8988T (cell line): ENCODE data around the gene TTC3.
"Not testable (repeated sequence)": the region's sequence is repeated elsewhere in the genome, so short reads cannot be mapped to it uniquely, and the experiment has no call there.

ENCODE experiments used
- DNase-seq: peaks from one replicate; pipeline ENCODE4 v3.0.0; 2011

The TTC3 gene

DNA sequence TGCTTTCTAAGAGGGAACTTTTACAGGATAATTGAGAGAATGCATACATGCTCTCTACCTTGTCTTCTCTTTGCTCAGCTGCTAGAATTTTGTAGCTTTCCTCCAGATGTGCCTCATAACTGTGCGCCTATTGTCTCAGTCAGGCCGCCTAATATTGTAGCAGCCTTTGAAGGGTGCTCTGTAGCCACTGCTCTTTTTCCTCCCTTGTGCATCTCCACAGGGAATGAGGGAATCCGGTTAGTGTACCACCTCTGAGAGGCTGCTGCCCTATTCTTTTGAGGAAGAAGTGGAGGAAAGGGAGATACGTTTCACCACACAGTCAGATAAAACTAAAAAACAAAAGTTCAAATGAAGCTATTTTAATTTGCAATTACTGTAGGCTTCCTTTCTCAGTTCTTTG is 22.8 kb downstream of the TTC3 start:
- no peak for DNase-seq

DNA sequence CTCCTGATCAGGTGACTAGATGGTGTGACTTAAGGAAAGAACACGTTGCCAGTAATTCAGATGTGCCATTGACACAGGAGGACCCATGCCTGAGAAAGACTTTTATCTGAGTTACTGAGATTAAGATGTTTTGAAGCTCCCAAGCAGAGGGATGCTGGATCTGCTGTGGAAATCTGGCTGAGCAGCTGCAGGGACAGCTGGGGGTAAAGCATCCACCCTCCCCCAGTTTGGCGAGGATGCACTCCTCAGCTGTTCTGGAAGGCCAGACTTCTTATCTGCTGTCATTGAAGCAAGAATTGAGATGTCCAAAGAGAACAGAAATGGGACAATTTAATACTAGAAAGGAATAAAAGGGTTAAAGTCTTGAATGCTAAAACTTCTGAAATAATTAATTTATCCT is 25.7 kb downstream of the TTC3 start:
- no peak for DNase-seq

DNA sequence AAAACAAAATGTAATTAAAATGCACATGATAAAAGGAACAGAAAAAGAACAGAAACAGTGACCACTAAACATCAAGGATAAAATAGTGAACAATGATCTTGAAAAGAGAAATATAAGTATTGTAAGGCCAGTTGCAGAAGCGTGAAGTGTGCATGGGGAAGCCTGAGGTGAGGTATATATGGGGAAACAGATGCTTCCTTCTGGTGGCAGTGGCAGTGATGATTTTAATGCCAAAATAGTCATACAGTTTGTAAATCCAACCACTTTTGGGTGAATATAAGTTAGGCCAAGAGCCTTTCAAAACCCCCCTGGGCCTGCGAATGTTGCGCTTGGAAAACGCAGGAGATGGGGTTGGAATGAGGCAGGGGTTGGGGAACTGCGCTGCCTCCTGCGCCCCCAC is 27.3 kb downstream of the TTC3 start:
- no peak for DNase-seq

DNA sequence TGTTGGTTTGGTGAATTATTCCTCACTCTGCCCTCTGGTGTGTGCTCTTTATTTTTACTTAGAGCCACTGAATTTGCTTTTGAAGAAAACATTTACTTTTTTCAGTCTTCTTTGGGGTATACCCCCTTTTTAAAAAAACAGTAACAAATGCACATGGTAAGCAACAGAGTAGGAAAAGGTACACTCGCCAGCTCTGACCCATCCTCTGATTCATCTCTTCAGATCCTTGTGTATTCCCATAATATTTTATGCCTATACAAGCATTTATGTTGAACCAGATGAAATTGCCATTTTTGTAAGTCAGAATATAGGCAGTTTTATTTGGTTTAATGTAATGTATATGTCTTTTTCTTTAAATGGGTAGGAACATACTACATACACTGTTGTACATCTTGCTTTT is 28.3 kb downstream of the TTC3 start:
- no peak for DNase-seq

DNA sequence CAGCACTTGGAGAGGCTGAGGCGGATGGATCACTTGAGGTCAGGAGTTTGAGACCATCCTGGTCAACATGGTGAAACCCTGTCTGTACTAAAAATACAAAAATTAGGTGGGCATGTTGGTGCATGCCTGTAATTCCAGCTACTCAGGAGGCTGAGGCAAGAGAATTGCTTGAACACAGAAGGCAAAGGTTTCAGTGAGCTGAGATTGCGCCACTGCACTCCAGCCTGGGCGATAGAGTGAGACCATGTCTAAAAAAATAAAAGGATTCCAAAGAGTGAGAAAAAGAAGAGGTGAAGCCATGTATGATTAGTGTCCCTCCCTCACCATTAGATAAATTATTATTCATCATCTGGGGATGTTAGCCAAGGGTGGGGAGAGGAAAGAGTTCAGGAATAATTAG is 29.7 kb downstream of the TTC3 start:
- not testable (repeated sequence) for DNase-seq

DNA sequence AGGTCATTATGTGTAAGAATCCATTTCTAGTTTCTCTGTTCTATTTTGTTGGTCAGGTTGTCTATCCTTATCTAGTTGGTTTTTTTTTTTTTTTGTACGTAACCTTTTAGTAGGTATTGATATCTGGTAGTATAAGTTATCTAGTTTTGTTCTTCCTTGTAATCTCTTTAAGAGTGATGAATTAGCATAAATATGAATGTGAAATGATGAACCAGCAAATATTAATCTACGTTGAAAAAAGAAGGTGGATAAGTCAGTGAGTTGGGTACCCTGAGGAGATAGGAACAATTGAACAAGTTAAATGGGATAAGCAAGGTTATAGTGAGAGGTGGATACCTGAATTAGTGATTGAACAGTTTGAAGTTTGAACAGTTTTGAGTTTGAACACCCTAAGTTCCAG is 33.9 kb downstream of the TTC3 start:
- DNase-seq: no peak

DNA sequence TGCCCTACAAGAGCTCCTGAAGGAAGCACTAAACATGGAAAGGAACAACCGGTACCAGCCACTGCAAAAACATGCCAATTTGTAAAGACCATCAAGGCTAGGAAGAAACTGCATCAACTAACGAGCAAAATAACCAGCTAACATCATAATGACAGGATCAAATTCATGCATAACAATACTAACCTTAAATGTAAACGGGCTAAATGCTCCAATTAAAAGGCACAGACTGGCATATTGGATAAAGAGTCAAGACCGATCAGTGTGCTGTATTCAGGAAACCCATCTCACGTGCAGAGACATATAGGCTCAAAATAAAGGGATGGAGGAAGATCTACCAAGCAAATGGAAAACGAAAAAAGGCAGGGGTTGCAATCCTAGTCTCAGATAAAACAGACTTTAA is 38.0 kb downstream of the TTC3 start:
- DNase-seq: not testable (repeated sequence)

DNA sequence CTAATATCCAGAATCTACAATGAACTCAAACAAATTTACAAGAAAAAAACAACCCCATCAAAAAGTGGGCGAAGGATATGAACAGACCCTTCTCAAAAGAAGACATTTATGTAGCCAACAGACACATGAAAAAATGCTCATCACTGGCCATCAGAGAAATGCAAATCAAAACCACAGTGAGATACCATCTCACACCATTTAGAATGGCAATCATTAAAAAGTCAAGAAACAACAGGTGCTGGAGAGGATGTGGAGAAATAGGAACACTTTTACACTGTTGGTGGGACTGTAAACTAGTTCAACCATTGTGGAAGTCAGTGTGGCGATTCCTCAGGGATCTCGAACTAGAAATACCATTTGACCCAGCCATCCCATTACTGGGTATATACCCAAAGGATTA is 41.2 kb downstream of the TTC3 start:
- DNase-seq: not testable (repeated sequence)

DNA sequence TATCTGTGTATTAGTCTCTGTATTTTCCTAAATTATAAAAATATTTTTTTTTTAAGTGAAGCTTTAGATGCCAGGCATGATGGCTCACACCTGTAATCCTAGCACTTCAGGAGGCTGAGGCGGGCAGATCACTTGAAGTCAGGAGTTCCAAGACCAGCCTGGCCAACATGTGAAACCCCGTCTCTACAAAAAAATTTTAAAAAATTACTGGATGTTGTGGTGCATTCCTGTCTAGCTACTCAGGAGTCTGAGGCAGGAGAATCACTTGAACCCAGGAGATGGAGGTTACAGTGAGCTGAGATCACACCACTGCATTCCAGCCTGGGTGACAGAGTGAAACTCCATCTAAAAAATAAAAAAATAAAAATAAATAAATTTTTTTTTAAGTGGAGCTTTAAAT is 43.4 kb downstream of the TTC3 start:
- not testable (repeated sequence) for DNase-seq

DNA sequence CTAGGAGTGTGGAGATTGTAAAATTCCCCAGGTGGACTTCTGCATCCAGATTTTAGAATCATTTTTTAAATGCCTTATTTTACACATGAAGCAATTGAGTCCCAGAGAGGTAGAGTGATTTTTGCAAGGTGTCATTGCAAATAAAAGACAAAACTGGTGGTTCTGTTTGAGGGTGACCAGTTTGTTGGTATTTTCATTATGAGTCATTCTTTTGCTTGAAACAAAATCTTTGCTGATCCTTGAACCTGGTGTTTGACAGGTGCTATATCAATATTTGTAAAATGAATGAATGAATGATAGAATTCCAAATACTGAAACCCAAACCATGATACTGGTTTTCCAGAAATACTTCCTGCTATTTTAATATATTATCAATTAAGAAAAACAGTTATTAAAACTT is 44.1 kb downstream of the TTC3 start:
- DNase-seq: no peak

DNA sequence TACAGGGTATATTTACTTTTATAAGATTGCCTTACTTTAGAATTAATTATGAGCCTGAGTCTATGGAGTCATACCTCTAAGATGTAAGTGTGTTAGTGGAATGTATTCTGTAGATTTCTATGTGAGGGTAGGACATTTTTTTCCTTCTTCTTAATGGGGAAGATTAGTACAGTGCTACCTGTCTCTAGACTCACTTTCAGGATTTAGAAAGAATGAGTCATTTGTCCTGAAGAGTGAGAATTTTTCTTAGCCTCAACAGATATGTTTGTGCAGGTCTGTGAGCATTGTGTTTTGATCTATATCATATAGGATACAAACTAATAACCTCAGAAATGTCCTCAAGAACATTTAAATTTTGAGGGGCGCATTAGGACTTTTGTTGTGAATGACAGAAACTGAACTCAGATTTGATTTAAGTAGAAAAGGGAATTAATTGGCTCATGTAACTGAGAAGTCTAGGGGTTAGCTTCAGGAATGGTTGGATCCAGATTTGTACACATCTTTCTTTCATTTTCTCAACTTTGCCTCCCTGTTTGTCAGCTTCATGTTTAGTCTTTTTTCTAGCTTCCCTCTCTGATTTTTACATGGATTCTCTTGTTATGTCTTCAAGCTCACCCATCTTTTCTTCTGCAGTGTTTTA is 45.3 kb downstream of the TTC3 start:
- no peak for DNase-seq

DNA sequence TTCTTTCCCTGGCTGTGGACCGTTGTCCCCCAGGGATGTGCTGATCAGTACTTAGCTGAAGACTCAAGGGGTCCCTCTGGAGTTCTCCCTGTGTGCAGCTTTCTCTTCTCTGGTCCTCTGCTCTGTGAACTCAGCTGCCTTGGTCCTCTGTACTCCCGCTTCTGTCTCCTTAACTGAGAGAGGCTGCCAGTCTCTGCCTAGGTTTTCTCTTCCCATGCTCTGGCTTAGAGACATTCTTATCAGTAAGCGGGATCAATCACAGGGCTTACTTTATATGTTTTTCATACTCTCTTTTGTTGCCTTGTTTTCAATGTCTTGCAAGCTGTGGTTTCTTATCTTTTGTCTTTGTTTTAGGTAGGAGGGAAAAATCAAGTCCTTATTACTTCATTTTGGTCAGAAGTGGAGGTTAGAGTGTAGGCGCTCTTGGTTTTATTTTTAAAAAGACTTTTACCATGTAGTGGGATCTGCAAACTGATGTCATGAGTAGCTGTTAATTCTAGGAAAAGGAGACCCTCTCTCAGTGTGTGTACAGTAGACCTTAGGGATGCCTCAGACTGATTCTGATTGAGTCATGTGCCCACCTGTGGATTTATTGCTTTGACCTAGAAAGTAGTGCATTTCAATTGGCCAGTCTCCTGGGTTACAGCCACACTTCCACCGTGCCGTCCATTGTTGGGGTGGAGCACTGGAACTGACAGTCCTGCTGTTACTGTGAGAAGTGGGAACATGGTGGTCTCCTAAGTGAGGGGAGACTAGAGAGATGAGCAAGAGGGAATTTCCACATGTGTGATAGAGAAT is 46.6 kb downstream of the TTC3 start:
- DNase-seq: no peak

DNA sequence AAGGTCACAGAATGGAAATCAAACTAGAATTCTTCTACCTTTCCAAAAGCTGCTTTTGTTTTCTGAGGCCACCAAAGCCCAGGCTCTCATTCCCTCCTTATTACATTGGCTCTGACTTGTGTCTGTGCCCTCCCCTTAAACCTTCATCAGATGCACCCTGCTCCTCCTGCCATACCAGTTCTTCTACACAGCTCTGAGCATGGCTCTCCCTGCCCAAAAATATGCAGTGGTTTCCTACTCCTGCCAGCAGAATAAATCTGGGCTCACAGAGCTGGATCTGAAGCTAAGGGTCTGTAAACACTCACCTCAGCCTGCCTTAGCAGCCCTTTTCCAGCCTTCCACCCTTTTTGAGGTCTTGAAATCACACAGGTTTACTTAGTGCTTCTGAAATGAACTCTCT is 55.0 kb downstream of the TTC3 start:
- DNase-seq: no peak

DNA sequence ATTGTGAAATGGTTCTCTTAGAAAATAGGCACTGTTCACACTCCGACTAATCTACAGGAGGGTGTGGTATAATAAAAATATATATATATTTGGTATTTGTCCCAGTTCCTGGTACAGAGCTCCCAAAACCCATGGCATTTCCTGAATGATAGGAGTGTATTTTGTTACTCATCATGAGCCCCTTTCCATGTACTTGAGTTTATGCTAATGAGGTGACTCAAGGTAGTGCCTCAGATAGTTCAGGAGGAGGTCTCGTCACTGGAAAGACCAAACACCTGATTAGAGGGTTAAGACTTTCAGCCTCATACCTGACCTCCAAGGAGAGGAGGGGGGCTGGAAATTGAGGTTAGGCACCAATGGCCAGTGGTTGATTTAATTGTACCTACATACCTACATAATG is 57.9 kb downstream of the TTC3 start:
- DNase-seq: no peak

DNA sequence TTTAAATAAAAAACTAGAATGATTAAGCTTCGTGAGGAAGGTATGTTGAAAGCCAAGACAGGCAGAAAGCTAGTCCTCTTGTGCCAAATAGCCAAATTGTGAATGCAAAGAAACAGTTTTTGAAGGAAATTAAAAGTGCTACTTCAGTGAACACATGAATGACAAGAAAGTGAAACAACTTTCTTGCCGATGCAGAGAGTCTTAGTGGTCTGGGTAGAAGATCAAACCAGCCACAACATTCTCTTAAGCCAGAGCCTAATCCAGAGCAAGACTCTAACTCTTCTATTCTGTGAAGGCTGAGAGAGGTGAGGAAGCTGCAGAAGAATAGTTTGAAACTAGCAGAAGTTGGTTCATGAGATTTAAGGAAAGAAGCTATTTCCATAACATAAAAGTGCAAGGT is 63.2 kb downstream of the TTC3 start:
- no peak for DNase-seq

DNA sequence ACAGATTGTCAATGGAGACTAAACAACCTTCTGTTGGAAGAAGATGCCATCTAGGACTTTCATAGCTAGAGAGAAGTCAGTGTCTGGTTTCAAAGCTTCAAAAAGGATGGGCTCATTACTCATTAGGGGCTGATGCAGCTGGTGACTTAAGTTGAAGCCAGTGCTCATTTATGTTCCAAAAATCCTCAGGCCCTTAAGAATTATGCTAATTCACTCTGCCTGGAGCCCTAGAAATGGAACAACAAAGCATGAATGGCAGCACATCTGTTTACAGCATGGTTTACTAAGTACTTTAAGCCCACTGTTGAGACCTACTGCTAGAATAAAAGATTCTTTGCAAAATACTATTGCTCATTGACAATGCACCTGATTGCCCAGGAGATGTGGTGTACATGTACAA is 63.7 kb downstream of the TTC3 start:
- DNase-seq: no peak

DNA sequence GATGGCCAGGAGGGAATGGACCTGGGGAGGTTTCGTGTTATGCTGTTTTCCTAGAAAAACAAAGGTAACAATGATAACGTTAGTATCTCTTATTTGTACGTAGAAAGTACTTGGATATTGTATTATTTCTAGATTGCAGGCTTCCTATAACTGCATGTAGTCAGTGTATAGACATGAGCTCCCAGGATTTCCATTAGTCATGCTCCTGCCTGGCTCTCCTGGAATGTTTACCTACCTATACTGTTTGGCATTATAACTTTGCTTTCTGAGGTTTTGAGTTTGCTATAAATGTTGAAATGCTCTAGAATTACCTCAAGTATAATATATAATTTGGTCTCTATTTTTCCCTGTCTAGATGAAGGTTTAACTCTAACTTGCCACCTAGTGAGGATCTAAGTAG is 66.1 kb downstream of the TTC3 start:
- no peak for DNase-seq

DNA sequence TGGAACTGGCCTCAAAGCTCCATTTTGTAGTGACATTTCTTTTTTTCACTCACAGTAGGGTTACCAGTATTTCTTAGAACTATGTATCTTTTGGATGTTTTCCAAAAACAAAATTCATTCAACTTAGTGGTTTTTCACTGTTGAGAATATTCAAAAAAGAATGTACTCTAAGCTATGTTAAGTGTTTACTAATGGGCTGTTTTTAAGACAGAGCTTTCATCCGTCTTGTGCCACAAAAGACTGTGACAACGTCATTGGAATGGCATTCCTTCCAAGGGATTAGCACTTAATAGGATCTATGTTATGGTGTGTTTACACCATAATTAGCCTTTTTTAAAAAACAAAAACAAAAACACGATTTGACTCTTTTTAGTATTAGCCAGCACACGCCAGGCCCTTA is 66.8 kb downstream of the TTC3 start:
- DNase-seq: no peak

DNA sequence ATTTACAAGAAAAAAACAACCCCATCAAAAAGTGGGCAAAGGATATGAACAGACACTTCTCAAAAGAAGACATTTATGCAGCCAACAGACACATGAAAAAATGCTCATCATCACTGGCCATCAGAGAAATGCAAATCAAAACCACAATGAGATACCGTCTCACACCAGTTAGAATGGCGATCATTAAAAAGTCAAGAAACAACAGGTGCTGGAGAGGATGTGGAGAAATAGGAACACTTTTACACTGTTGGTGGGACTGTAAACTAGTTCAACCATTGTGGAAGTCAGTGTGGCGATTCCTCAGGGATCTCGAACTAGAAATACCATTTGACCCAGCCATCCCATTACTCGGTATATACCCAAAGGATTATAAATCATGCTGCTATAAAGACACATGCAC is 70.3 kb downstream of the TTC3 start:
- DNase-seq: not testable (repeated sequence)

DNA sequence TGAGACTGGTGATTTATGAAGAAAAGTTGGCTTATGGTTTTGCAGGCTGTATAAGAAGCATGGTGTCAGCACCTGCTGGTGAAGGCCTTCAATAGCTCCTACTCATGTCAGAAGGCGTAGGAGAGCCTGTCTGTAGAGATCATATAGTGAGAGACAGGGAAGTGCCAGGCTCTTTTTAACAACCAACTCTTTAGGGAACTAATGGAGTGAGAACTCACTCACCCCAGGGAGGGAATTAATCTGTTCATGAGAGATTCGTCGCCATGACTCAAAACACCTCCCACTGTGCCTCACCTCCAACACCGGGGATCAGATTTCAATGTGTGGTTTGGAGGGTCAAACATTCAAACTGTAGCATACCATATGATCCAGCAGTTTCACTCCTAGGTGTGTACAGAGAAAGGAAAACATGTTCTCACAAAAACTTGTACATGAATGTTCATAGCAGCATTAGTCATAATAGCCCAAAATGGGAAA is 72.6 kb downstream of the TTC3 start:
- no peak for DNase-seq

DNA sequence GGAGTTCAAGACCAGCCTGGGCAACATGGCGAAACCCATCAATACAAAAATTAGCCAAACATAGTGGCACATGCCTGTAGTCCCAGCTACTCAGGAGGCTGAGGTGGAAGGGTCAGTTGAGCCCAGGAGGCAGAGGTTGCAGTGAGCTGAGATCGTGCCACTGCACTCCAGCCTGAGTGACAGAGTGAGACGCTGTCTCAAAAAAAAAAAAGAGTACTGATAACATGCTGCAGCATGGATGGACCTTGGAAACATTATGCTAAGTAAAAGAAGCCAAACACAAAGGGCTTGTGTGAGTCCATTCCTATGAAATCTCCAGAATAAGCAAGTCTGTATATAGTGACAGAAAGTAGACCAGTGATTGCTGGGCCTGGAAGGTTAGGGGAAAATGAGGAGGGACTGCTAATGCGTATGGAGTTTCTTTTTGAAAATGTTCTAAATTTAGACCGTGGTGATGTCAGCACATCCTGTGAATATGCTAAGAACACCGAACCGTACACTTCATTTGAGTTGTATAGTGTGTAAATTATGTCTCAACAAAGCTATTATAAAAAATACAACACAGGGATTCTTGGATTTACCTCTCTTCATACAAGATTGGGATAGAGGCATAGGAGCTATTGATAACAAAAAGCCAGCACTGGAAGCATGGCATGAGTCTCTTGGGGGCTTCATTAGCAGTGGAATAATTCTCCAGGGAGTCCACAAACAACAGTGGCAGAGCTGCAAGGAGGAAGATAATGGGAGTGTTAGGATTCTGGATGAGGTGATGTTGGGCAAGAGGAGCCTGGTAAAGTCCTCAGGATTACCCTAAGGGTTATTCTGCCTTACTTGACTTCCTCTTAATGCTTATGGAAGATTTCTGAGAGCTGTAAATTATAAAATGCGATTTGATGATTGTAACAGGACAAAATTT is 73.5 kb downstream of the TTC3 start:
- no peak for DNase-seq

DNA sequence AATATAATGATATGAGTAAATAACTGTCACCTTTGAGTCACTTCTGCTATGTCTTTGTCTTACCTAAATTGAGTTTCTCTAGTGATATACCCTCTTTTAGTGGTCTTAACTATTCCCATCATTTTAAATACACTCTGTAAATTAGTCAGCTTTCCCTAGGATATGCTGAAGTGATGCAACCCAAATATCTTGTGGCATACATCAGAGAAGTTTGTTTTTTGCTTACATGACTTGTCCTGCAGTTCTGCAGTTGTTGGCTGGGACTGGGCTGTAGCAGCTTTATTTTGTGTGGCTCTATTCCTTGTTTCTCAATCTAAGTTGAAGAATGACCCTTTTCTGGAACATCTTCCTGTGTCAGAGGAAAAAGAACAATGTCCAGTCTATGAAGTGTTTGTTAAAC is 76.4 kb downstream of the TTC3 start:
- no peak for DNase-seq

DNA sequence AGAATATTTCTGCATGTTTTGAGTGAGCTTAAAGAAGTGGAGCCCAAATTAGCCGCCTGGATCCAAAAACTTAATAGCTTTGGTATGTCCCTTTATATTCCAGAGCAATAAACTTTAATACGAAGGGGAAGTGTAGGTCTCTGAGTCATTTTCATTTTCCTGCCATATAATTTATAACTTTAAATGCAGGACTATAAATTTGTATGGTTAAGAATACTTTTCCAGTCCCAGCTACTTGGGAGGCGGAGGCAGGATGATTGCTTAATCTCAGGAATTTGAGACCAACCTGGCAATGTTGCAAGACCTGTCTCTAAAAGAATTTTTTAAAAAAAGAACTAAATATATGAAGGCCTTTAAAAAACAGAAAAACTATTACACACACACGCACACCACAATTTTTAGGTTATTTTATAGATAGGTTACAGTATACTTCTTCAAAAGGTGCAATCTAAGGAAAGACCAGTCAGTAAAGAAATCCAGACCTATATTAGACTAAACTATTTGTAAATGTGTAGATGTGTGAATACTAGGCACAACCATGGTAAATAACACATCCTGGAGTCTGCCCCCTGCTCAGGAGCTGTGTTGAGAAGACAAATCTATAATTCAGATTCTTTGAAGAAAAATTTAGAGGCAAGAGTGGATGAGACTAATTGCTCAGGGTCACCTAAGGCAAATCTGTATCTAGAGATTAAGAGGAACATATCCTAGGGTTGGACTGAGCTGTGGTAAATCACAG is 80.3 kb downstream of the TTC3 start:
- no peak for DNase-seq
